HG02759 (cell line): ENCODE measurements around the gene C2orf68.
"Not testable (repeated sequence)": the region's sequence is repeated elsewhere in the genome, so short reads cannot be mapped to it uniquely, and the experiment has no call there.

Source experiments
- ATAC-seq: cut with Tn5 transposase; IDR thresholded peaks from one replicate; pipeline ENCODE4 v1.9.1; 2021; ENCODE audit warnings: mild to moderate bottlenecking, moderate library complexity; ENCODE audit not compliant: unreplicated experiment

C2orf68 gene

GRCh38 chr2:85583667-85584353 lies 28.1 kb downstream of the C2orf68 start:
- ATAC-seq, result peak; percentile 2

- no peak for ATAC-seq
Observed at GRCh38 chr2:85582492-85582891, 29.4 kb downstream of the C2orf68 start.

GRCh38 chr2:85580206-85580605 lies 31.7 kb downstream of the C2orf68 start:
- ATAC-seq, result no peak

GRCh38 chr2:85579266-85579935 lies 32.5 kb downstream of the C2orf68 start:
- no peak for ATAC-seq

- ATAC-seq, result peak; percentile 55
Observed at GRCh38 chr2:85578243-85579180, 33.4 kb downstream of the C2orf68 start.

- ATAC-seq, result peak; percentile 64
Observed at GRCh38 chr2:85577386-85578242, 34.3 kb downstream of the C2orf68 start, which contains the start of gene VAMP8. VAMP8 (plus strand) TSS chr2:85577586; CDS start chr2:85577647, 61 bp downstream.

- no peak for ATAC-seq
Observed at GRCh38 chr2:85577063-85577385, 34.8 kb downstream of the C2orf68 start.

GRCh38 chr2:85575739-85576138 lies 36.1 kb downstream of the C2orf68 start:
- ATAC-seq, result no peak

- no peak for ATAC-seq
Observed at GRCh38 chr2:85566265-85566664, 45.6 kb downstream of the C2orf68 start.

GRCh38 chr2:85564144-85564563 lies 47.7 kb downstream of the C2orf68 start:
- no peak for ATAC-seq

- ATAC-seq, result peak; percentile 95
Observed at GRCh38 chr2:85561280-85562212, 50.3 kb downstream of the C2orf68 start, which contains the start of gene GGCX. GGCX (minus strand) TSS chr2:85561493; CDS start chr2:85561428, 65 bp downstream.

- ATAC-seq, result peak; percentile 16
Observed at GRCh38 chr2:85560812-85561279, 51.0 kb downstream of the C2orf68 start.

GRCh38 chr2:85560403-85560726 lies 51.5 kb downstream of the C2orf68 start:
- ATAC-seq, result not testable (repeated sequence)

- no peak for ATAC-seq
Observed at GRCh38 chr2:85558160-85558559, 53.7 kb downstream of the C2orf68 start.

- no peak for ATAC-seq
Observed at GRCh38 chr2:85557130-85557529, 54.7 kb downstream of the C2orf68 start.
